NCI-H748 (cell line): ENCODE data around the gene OR2L13.
"Not testable (repeated sequence)": the region's sequence is repeated elsewhere in the genome, so short reads cannot be mapped to it uniquely, and the experiment has no call there.

Experiments
- DNase-seq: peaks from one replicate; lab custom pipeline; 2025; ENCODE audit not compliant: unreplicated experiment; lab: John Stamatoyannopoulos, UW

OR2L13 gene

GRCh38 chr1:248094884-248095283 lies at the start of gene OR2L13:
TSS of gene OR2L13 (plus strand) at chr1:248095184. CDS start at chr1:248099376, 4,192 bp downstream.
- DNase-seq = no peak

GRCh38 chr1:248045209-248045608 lies 49.8 kb upstream of the OR2L13 start:
- DNase-seq = no peak

- no peak for DNase-seq
Observed at GRCh38 chr1:248046536-248046935, 48.4 kb upstream of the OR2L13 start, which contains the start of gene OR2L3. TSS of gene OR2L3 (plus strand) at chr1:248046836. CDS start at chr1:248060682, 13,846 bp downstream.

- DNase-seq = no peak
Observed at GRCh38 chr1:248047008-248047407, 48.0 kb upstream of the OR2L13 start.

- DNase-seq = no peak
Observed at GRCh38 chr1:248054671-248055070, 40.3 kb upstream of the OR2L13 start.

- DNase-seq = no peak
Observed at GRCh38 chr1:248055261-248055660, 39.7 kb upstream of the OR2L13 start.

GRCh38 chr1:248065071-248065470 lies 29.9 kb upstream of the OR2L13 start:
- no peak for DNase-seq

GRCh38 chr1:248065604-248066003 lies 29.4 kb upstream of the OR2L13 start:
- DNase-seq = no peak

- not testable (repeated sequence) for DNase-seq
Observed at GRCh38 chr1:248083864-248084263, 11.1 kb upstream of the OR2L13 start.

- DNase-seq = no peak
Observed at GRCh38 chr1:248098529-248098928, 3.5 kb downstream of the OR2L13 start.

- DNase-seq = no peak
Observed at GRCh38 chr1:248102847-248103246, 7.9 kb downstream of the OR2L13 start.

- DNase-seq = no peak
Observed at GRCh38 chr1:248111157-248111556, 16.2 kb downstream of the OR2L13 start.

GRCh38 chr1:248114890-248115289 lies 19.9 kb downstream of the OR2L13 start:
- DNase-seq = no peak

- no peak for DNase-seq
Observed at GRCh38 chr1:248127653-248128052, 32.7 kb downstream of the OR2L13 start.

- DNase-seq = no peak
Observed at GRCh38 chr1:248136811-248137210, 41.8 kb downstream of the OR2L13 start.

- no peak for DNase-seq
Observed at GRCh38 chr1:248140846-248141245, 45.9 kb downstream of the OR2L13 start.

- DNase-seq = no peak
Observed at GRCh38 chr1:248143311-248143710, 48.3 kb downstream of the OR2L13 start.

GRCh38 chr1:248144513-248145198 lies 49.7 kb downstream of the OR2L13 start, which contains the start of gene OR2M5:
TSS of gene OR2M5 (plus strand) at chr1:248145148. CDS start at chr1:248145148, 0 bp downstream.
- DNase-seq = no peak
